Measurements from ENCODE around the gene FRYL. TPM values are rescaled to one million over a fixed set of nuclear protein-coding genes. Genes with fewer than 3 reads are reported as not detected.

FRYL gene
- total RNA-seq, 2 experiments from 2014 or later, result 85.4 to 88.5 TPM

GRCh38 chr4:48483006-48483776, 296.9 kb downstream of the FRYL start, which contains the start of gene SLC10A4:
Gene SLC10A4, plus strand, starts transcription at chr4:48483343. Its CDS starts 219 bp downstream, at chr4:48483562.
- no TSS peak for BruUV-seq (replicated peaks)
- Histone ChIP-seq H2AFZ (ENCODE audit: low read length) (no peak within 1 kb of the TSS), H3K9me3 (ENCODE audit: low read length) (no peaks in the 10 kb centered on the region), H3K4me3 (ENCODE audit: low read depth, low read length, poor library complexity, severe bottlenecking) (no peak within 1 kb of the TSS), H3K27ac (ENCODE audit: low read depth, low read length, poor library complexity, severe bottlenecking) (no peak within 1 kb of the TSS), H4K20me1 (ENCODE audit: insufficient read depth, low read length) (no peaks in the 10 kb centered on the region), H3K4me2 (ENCODE audit: low read length) (no peak within 1 kb of the TSS), H3K9me2 (ENCODE audit: insufficient read depth, low read length) (no peaks in the 10 kb centered on the region), H3K79me2 (ENCODE audit: insufficient read depth, low read depth, low read length) (no peaks in the 10 kb centered on the region), H3K4me1 (ENCODE audit: insufficient read depth, low read length, poor library complexity, severe bottlenecking) (no peaks in the 10 kb centered on the region), H3K36me3 (ENCODE audit: insufficient read depth, low read length) (no peaks in the 10 kb centered on the region)
- ChIA-PET POLR2A (interaction anchor here (1.0 kb wide), 1 partner anchor 9 kb away, joined by 5 read pairs; no protein-coding TSS in a partner anchor), CTCF (ENCODE audit: unreplicated experiment) (no interaction called here)
- no peak for TF ChIP-seq EZH2phosphoT487 (IDR thresholded peaks at IDR 0.05; ENCODE audit: borderline replicate concordance, low read depth, low read length)
- TF ChIP-seq, protein P1, sequence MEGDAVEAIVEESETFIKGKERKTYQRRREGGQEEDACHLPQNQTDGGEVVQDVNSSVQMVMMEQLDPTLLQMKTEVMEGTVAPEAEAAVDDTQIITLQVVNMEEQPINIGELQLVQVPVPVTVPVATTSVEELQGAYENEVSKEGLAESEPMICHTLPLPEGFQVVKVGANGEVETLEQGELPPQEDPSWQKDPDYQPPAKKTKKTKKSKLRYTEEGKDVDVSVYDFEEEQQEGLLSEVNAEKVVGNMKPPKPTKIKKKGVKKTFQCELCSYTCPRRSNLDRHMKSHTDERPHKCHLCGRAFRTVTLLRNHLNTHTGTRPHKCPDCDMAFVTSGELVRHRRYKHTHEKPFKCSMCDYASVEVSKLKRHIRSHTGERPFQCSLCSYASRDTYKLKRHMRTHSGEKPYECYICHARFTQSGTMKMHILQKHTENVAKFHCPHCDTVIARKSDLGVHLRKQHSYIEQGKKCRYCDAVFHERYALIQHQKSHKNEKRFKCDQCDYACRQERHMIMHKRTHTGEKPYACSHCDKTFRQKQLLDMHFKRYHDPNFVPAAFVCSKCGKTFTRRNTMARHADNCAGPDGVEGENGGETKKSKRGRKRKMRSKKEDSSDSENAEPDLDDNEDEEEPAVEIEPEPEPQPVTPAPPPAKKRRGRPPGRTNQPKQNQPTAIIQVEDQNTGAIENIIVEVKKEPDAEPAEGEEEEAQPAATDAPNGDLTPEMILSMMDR (conservative IDR thresholded peaks at IDR 0.05; ENCODE audit: low read length), result no peak
- intact Hi-C loops (cut with micrococcal nuclease; ENCODE audit: unreplicated experiment), result no loop called here
- DNase-seq (ENCODE audit: low spot score), result no peak

GRCh38 chr4:48481581-48481980, 298.5 kb downstream of the FRYL start:
- POLR2A ChIA-PET, result interaction anchor here (0.8 kb wide), 1 partner anchor 20 kb away, joined by 6 read pairs; no protein-coding TSS in a partner anchor
- H3K27ac ChIP-seq (ENCODE audit: low read depth, low read length, poor library complexity, severe bottlenecking), result no peak overlapping the region
- H3K79me2 ChIP-seq (ENCODE audit: insufficient read depth, low read depth, low read length), result no peaks in the 10 kb centered on the region
- intact Hi-C loops (cut with micrococcal nuclease; ENCODE audit: unreplicated experiment), result no loop called here
- no peaks in the 10 kb centered on the region for H3K9me3 ChIP-seq (ENCODE audit: low read length)
- H4K20me1 ChIP-seq (ENCODE audit: insufficient read depth, low read length), result no peaks in the 10 kb centered on the region
- no peak overlapping the region for H3K4me2 ChIP-seq (ENCODE audit: low read length)
- H3K36me3 ChIP-seq (ENCODE audit: insufficient read depth, low read length), result no peaks in the 10 kb centered on the region
- CTCF ChIA-PET (ENCODE audit: unreplicated experiment), result no interaction called here
- no peak for DNase-seq (ENCODE audit: low spot score)
- no peaks in the 10 kb centered on the region for H3K4me1 ChIP-seq (ENCODE audit: insufficient read depth, low read length, poor library complexity, severe bottlenecking)
- TF ChIP-seq, protein P1 (conservative IDR thresholded peaks at IDR 0.05; ENCODE audit: low read length), result no peak
- no peak for TF ChIP-seq EZH2phosphoT487 (IDR thresholded peaks at IDR 0.05; ENCODE audit: borderline replicate concordance, low read depth, low read length)
- no TSS peak for BruUV-seq (replicated peaks)
- no peaks in the 10 kb centered on the region for H3K9me2 ChIP-seq (ENCODE audit: insufficient read depth, low read length)
- no peak overlapping the region for H2AFZ ChIP-seq (ENCODE audit: low read length)
- H3K4me3 ChIP-seq (ENCODE audit: low read depth, low read length, poor library complexity, severe bottlenecking), result no peak overlapping the region

- no TSS peak for BruUV-seq (replicated peaks)
- Histone ChIP-seq H3K27ac (ENCODE audit: low read depth, low read length, poor library complexity, severe bottlenecking) (no peak overlapping the region), H3K4me1 (ENCODE audit: insufficient read depth, low read length, poor library complexity, severe bottlenecking) (no peaks in the 10 kb centered on the region)
These were observed 301.8 kb downstream of the FRYL start for GRCh38 chr4:48478273-48478672.

More at GRCh38 chr4:48478273-48478672, 301.8 kb downstream of the FRYL start:
- H3K9me3 ChIP-seq (ENCODE audit: low read length), result no peaks in the 10 kb centered on the region
- no peaks in the 10 kb centered on the region for H3K9me2 ChIP-seq (ENCODE audit: insufficient read depth, low read length)
- intact Hi-C loops (cut with micrococcal nuclease; ENCODE audit: unreplicated experiment), result no loop called here
- ChIA-PET POLR2A (no interaction called here), CTCF (ENCODE audit: unreplicated experiment) (no interaction called here)
- no peak overlapping the region for H3K4me2 ChIP-seq (ENCODE audit: low read length)
- no peak overlapping the region for H3K4me3 ChIP-seq (ENCODE audit: low read depth, low read length, poor library complexity, severe bottlenecking)
- no peak overlapping the region for H2AFZ ChIP-seq (ENCODE audit: low read length)
- H4K20me1 ChIP-seq (ENCODE audit: insufficient read depth, low read length), result no peaks in the 10 kb centered on the region
- no peaks in the 10 kb centered on the region for H3K79me2 ChIP-seq (ENCODE audit: insufficient read depth, low read depth, low read length)
- no peak for TF ChIP-seq EZH2phosphoT487 (IDR thresholded peaks at IDR 0.05; ENCODE audit: borderline replicate concordance, low read depth, low read length)
- TF ChIP-seq, protein P1 (conservative IDR thresholded peaks at IDR 0.05; ENCODE audit: low read length), result no peak
- H3K36me3 ChIP-seq (ENCODE audit: insufficient read depth, low read length), result no peaks in the 10 kb centered on the region
- no peak for DNase-seq (ENCODE audit: low spot score)

Measured in OCI-LY7 (cell line).